Endometrial microvascular endothelial cells (primary cell): Measurements from ENCODE around the gene CFAP74. TPM values are rescaled to one million over a fixed set of nuclear protein-coding genes. Genes with fewer than 3 reads are reported as not detected.

Source experiments
- in situ Hi-C: cut with HindIII; loops from 2 replicates; pipeline ENCODE4 v1.10.0; 2017; ENCODE audit warnings: low sequenced_read_pairs, low pct_unique_long_range_greater_than_20kb; ENCODE audit errors: inconsistent ontology term
- total RNA-seq: library from RNA; depleted of rRNA; stranded (reverse); fragments of >200 nt; gene quantifications from one replicate; pipeline ENCODE4 v1.2.3, GENCODE V29; 2015; ENCODE audit errors: inconsistent ontology term

Gene CFAP74, protein sequence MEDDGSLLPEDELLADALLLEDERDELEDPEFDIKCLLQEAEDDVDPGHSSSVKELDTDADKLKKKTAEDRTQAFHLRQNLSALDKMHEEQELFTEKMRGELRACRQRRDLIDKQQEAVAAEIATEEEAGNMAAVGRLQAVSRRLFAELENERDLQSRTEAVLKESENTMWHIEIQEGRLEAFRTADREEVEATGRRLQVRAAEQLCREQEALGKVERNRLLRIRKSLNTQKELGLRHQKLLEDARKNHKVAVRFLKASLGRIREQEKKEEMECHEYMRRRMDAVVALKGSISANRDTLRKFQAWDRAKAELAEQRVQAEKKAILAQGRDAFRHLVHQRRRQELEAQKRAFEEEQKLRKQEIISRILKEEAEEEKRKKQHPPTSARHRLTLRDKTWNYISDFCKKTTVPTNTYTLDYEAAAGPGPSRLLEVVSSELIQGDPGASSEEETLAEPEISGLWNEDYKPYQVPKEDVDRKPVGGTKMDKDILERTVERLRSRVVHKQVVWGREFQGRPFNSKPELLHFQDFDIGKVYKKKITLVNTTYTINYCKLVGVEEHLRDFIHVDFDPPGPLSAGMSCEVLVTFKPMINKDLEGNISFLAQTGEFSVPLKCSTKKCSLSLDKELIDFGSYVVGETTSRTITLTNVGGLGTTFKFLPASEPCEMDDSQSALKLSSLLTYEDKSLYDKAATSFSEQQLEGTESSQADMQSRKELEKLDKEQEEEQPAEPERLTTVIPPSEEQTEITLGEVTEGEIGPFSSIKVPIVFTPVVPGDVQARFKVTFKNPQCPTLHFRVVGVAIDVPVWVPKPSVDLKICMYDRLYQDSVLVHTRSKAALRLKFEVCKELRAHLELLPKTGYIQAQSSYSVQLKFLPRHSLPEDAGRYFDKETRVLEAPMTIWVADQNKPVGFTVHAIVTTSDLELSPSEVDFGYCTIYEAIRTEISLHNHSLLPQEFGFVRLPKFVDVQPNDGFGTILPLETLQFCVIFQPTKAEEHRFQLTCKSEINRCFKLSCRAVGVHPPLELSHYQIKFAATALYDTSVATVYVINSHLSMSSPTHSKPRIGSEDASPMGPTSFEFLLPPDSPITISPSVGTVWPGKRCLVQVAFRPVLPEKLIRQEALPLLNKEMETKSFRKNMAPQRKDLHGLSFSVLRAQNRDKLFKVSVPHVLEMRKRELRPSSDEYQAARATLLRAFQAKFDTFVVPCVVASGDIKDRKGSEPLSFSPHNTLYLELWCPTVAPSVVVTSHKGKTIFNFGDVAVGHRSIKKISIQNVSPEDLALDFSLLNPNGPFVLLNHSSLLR (N-terminal part only)
- not detected for total RNA-seq

- in situ Hi-C loops, result no loop called here
Measured at GRCh38 chr1:2003541-2004131, at the start of gene CFAP74. TSS of gene CFAP74 (minus strand) at chr1:2003786. CDS start at chr1:1990956, 12,830 bp downstream.

DNA sequence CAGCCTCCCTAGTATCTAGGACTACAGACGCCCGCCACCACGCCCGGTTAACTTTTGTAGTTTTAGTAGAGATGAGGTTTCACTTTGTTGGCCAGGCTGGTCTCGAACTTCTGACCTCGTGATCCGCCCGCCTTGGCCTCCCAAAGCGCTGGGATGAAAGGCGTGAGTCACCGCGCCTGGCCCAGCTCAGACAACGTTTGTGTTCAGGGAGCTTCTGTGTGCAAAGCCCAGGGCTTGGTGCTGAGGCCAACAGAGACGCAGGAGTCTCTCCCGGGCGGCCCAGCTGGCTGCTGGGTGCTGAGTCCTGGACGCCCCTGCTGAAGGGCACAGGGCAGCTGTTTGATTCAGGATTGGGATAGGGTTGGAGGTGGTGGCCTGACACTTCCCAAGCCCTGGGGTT lies 49.6 kb upstream of the CFAP74 start:
- in situ Hi-C loops, result no loop called here

DNA sequence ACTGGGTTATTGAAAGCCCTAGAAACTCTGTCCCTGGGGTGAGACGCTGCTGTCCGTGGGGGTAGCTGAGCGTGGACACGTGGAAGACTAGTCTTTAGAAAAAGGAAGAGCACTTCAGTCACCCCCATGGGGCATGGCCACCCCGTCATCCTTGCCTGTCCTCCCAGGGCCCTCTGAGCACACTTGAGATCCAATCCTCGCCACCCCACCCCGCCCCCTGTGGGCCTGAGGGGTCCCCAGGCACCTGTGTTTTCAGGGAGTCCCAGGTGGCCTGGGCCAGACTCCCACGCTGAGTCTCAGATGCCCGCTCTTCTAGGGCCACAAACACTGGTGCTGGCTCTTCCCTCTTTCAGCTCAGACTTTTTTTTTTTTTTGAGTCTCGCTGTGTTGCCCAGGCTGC lies 49.2 kb upstream of the CFAP74 start:
- in situ Hi-C loops, result no loop called here

DNA sequence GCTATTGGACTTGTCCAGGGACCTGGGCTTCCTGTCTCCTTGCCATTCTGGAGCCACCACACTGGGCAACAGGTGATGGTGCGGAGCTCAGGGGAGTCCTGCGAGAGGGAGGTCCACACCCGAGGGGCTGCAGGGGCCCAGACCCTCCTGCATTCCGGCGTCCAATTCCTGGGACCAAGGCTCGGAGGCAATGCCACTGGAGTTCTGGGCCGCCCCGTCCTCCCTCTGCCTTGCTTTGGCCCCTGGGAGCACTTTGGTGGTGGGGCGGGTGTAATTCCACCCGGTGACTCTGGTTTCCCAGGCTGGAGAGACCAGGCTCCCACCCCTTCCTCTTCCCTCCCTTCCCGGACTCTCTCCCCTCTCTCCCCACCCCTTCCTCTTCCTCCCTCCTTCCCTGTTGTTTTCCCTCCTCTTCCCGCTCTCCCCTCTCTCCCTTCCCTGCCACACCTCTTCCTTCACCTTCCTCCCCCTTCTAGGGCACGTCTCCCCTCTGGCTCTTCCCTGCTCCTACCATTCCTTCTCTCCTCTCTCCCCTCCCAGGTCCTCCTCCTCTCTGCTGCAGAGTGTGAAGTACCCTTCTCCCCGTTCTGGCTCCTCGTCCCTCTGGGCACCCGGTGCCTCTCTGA lies 48.6 kb upstream of the CFAP74 start:
- in situ Hi-C loops, result no loop called here

DNA sequence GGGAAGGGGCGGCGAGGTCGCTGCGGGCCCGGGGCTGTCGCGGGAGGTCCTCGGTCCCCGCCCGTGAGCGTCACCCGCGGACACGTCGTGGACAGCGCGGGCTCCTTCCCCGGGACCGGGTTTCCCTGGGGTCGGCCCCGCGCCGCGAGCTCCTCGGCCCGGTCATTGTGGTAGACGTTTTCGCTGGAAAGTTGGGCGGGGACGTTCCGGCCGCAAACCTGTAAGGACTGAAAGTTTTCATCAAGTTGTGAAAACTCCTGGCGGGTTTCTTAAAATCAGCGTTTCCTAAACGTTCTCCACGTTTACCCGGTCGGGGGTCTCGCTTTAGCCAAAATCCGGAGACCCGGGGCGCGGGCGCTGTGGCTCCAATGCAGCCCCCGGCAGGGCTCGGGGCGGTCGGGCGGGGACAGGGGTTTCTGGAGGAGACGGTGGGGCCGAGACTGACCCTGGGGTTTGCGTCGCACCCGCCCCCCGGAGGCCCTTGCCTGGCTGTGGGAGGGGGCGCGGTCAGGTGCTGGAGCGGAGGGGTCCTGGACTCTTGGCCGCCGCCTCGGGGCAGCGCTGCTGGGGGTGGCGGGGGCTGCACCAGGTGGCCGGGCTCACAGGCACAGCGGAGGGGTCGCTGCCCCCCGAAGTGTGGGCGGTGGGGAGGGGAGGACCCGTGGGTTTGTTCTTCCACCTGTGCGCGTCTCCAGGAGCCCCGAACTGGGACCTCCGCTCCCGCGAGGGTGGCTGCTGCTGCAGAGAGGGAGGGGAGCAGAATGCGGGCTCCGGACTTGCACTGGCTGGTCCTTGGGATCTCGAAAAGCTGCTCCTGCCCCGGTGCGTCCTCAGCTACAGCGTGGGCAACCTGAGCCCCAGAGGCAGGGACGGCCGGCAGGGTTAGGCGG lies 47.5 kb upstream of the CFAP74 start:
- in situ Hi-C loops, result no loop called here

GRCh38 chr1:2050461-2050792 lies 46.8 kb upstream of the CFAP74 start:
- in situ Hi-C loops, result no loop called here

DNA sequence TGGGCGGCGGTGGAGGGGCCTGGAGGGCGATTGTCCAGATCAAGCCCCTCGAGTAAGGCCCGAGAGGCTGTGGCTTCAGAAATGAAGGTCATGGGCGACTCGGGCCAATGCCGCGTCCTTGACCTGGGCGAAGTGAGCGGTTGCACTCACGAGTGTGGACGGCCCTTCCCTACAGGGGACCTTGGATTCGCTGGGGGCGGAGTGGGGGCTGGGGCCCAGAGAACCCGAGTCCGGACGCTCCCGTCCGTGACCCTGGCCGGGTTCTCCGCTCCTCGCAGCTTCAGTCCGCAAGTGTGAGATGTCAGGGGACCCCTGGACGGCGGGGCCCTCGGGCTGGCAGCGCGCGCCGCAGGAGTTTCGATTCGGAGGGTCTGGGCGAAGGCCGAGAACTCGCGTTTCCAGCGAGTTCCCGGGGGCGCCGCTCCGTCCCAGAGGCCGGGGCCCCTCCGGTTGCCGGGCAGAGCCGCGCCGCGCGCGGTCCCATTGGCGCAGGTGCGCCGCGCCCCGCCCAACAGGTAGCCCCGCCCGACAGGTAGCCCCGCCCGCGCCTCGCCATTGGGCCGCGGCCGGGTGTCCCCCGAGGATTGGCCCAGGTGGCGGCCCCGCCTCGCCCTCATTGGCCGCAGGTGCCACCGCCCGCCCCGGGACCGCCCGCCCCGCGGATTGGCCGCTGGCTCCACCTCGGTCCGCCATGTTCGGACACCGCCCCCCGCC lies 46.3 kb upstream of the CFAP74 start, which contains the start of gene PRKCZ:
Gene PRKCZ, plus strand, starts transcription at position 694 of the 714 bp plus-strand sequence. CDS start 220 bp downstream, outside the sequence.
- in situ Hi-C loops, result no loop called here

DNA sequence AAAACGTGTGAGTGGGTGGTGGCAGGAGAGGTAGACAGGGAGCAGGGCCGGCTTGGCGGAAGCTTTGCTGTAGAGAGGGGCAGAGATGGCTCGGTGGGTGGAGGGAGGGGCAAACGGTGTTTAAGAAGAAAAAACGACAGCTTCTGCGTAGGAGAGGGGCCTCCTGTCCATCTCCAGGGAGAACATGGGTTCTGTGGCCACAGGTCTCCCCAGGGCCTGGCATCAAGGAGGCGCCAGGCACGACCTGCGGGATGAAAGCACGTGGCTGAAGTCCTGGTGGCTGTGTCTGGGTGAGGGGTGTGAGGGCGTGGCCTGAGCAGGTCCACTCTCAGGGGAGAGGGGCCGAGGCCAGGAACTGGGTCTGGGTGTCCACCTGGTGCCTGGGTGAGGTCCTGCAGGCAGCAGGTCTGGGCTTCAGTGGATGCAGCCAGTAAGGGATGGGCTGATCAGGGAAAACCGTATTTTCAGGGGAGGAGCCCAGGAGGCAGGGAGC lies 45.7 kb upstream of the CFAP74 start:
- in situ Hi-C loops, result no loop called here

GRCh38 chr1:2047749-2048729 lies 44.5 kb upstream of the CFAP74 start:
- in situ Hi-C loops, result no loop called here

- in situ Hi-C loops, result no loop called here
Measured at GRCh38 chr1:2046953-2047748, 43.6 kb upstream of the CFAP74 start.

- in situ Hi-C loops, result no loop called here
Measured at GRCh38 chr1:2046174-2046917, 42.8 kb upstream of the CFAP74 start.

- in situ Hi-C loops, result no loop called here
Measured at GRCh38 chr1:2045468-2046173, 42.0 kb upstream of the CFAP74 start.

DNA sequence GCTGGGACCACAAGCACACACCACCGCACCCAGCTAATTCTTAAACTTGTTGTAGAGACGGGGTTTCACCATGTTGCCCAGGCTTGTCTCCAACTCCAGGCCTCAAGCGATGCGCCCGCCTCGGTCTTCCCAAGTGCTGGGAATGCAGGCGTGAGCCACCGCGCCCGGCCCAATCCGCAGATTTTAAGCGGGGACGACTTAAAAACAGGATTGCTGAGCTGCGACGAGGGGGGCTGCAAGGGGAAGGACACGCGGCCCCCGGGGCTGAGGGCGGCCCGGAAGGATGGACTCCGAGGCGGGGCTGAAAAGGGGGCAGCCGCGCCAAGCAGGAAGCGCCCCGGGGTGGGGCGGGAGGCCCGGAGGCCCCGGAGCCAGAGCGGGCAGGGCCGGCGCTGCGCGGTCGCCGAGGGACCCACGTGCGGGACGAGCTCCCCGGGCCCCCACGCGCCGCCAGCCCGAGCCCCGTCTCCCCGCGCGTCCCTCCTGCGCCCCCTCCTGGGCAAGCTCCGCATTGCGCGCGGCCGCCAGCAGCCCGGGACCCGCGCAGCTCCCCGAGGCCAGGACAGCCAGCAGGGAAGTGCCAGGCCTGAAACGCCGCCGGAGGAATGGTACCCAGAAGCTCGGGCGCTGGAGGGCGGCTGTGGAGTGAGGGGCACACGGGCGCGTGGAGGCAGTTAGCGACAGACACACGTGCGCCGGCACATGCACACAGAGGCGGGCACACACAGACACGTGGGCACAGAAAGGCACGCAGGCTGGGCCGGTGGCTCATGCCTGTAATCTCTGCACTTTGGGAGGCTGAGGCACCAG lies 41.1 kb upstream of the CFAP74 start:
- in situ Hi-C loops, result no loop called here
